ENCODE measurements around the gene ZNRF2.

ZNRF2 gene

DNA sequence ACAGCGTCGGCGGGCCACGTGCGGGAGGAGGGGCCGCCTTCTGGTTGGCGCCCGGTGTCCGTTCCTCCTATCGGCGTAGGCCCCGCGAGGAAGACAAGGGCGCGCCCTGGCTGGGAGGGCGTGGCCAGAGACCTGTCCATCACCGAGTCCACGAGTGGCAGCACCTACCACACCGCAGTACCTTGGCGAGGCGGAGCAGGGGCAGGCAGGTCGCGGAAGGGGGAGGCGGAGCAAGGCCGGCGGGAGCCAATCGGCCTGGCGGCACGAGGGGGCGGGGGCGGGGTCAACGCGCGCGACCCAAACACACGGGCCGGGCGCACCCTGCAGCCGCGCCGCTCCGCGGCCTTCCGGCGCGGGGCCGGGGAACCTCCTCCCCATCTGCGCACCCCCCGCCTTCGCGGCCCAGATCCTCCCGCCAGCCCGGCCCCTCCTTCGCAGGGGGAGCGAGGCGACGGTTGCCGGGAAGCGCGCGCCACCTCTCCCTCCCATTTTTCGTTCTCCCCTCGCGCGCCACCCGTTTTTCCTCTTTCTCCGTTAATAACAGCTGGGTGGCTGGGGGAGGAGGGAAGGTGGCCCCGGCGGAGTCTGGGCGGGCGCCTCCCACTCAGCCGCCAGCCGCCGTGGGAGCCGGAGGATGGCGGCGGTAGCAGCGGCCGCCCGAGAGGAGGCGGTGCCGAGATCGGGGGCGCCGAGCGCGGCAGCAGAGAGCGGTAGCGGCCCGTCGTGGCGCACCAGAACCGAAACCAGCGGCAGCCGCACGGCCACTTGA, at the start of gene ZNRF2:
ZNRF2 (plus strand) TSS at position 300 of the 769 bp plus-strand sequence. CDS start 761 bp downstream, outside the sequence.
- DNase-seq (ENCODE audit: low spot score), result peak; percentile 96

DNA sequence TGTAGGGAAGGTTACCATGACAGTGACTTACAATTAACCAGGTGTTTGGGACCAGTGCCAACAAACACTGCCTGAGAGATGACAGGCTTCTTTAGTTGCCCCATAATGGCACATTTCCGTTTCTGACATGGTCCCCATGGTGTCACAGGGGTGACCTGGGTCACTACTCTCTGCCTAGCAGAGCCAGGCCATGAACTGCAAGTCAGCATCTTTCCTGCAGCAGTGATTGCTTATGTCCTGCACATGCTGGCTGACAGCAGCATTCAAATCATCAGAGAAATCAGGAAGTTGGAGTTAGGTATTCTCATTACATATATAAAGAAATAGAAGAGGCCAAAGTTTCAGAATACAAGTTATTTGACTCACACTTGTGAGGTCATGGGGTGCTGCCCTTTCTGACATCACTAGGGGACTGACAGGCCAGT, 47.1 kb upstream of the ZNRF2 start:
- DNase-seq (ENCODE audit: low spot score), result no peak

DNA sequence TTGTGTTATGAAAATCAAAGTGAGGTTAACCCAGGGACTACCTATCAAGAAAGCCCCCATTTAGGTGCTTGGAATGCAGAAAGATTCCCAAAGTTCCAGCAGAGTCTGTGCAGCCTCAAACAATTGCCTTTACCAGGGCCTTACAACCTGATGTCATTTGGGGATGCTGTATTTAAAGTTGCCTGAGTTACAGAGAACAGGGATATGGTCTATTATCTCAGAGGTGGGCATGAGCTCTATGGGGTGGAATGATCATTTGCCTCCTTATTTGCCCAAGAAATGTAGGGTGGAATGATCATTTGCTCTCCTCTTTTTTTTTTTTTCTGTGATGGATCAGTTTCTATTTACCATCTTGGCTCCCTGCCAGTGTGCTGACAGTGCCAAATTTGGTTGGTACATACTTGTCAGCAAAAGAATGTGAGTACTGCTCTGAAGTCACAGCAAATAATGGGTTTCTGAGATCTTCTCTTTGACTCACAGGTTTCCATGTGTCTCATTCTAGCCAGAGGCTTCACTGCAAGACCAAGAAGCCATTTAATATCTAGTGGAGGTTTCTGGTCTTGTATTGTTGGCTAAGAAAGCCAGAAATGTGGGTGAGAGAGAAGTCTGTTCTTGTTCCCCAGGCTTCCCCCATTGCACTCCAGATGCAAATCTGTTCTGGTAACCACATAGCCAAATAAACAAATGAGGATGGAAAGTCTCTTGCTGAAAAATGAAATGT, 45.5 kb upstream of the ZNRF2 start:
- no peak for DNase-seq (ENCODE audit: low spot score)

DNA sequence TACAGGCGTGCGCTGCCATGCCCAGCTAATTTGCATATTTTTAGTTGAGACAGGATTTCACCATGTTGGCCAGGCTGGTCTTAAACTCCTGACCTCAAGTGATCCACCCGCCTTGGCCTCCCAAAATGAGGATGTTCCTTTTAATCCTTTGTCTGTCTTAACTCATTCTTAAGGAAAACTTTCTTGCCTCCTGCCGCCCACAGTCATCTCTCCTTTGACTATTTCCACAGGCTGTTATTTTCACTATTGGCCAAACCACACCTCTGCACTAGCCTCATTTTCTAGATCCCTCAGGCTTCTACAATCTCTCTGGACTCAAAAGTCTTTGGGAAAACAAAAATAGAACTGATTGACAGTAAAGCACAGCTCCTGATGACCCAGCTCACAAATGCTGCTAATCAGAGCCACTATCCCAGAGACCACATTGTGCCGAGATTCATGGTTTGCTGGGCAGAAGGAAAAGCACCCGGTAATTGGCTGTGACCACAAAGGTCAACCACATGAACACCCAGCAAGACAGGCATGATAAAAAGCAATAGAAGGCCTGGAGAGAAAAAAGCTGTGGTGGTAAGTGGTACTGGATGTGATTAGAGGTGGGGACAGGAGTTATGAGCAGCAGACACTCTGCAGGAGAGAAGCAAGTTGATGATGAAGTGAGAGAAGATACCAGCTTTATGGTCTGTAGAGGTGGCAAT, 44.1 kb upstream of the ZNRF2 start:
- no peak for DNase-seq (ENCODE audit: low spot score)

DNA sequence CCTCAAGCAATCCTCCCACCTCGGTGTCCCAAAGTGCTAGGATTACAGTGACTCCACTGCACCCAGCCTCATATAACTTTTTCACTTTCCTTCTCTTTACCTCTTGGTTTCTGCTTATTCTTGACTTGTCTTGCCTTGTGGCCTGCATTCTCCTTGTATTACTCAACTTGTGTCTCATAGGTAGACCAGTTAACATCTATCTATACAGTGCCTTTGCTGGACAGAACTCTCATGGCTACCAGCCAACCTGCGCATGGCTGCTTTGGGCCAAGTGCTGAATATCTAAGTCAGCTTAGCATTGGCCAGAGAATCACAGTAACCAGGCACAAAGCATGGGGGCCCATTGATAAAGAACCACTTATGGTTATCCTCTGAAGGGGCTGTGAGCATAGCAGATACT, 42.6 kb upstream of the ZNRF2 start:
- no peak for DNase-seq (ENCODE audit: low spot score)

DNA sequence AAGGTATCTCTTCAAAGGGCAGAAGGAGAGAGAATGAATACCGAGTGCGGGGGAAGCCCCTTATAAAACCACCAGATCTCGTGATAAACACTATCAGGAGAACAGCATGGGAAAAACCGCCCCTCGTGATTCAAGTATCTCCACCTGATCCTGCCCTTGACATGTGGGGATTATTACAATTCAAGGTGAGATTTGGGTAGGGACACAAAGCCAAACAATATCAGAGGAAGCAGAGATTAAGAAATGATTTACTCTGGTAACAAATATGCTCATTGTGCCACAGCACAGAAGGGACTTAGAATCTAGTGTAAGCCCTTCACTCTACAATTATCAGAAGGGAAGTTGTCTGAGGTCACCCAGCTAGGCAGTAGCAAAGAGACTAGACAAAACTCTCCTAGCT, 40.1 kb upstream of the ZNRF2 start:
- no peak for DNase-seq (ENCODE audit: low spot score)

DNA sequence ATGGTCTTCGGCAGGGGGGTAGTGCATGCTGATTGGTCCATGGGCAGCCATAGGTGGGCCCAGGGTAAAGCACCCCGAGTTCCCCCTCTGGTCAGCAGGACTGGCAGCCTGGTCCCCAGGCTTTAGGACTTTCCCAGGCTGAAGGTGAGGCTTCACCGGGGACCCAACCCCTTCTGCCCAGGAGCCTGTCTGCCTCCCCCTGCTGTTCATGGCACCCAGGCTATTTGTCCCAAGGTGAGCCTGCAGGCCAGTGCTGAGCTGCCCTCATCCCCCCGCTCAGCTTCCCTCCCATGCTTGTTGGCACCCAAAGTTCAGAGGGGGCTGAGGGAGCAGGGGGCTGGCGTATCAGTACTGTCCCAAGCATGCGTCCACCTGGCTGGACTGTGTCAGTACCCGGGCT, 38.5 kb upstream of the ZNRF2 start:
- no peak for DNase-seq (ENCODE audit: low spot score)

DNA sequence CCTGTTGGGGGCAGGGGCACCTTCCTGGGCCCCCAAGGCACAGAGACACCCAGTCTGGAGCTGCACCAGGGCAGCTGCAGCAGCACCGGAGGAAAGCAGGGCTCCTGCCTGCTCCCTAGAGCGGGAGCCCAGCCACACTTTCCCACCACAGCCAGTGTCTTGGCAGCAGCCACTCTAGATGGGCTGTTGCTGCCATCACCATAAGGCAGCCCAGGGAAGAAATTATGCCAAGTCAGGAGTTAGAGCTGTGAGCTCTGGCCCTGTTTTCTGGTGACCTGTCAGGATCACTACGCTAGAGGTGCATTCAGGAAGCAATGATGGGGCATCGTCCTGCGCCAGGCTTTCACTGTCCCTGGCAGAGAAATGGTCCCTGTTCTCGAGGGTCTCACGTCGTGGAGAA, 38.0 kb upstream of the ZNRF2 start:
- no peak for DNase-seq (ENCODE audit: low spot score)

DNA sequence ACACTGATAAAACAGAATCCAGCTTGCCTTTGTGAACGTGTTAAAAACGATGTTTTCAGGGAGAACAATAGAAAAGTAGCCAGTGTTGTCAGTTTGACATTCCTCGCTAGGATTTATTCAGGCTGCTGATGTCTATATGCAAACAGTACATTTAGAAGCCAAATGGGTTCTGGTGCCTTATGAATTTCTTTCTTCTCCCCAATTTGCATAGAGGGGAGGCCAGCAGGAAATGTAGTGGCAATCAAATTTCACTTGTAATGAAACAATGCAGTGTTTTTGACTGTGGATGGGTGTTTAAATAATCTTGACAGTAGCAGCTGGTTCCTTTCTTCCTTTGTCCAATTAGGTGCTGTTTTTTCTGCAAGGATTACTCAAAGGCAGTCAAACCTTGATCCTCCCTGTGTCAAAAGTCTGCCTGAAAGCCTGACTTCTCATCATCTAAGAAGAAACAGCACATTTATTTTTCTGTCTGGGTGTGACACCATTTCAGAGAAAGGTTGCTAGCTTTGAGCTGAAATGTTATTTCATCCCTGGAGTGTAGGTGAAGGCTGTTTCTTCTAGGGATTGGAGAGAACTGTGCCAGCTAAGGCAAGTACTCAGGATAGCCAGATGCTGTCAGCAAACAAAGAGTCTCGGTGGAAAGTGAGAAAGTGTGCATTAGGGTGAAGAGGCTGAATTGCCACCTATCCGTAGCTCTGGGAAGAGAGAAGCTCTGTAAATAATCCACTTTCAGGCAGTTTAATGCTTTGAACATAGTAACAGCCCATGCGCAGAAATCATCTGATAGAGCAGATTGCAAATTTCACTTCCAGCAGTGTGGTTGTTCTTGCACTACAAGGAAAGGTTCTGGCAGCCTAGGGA, 36.6 kb upstream of the ZNRF2 start:
- no peak for DNase-seq (ENCODE audit: low spot score)

DNA sequence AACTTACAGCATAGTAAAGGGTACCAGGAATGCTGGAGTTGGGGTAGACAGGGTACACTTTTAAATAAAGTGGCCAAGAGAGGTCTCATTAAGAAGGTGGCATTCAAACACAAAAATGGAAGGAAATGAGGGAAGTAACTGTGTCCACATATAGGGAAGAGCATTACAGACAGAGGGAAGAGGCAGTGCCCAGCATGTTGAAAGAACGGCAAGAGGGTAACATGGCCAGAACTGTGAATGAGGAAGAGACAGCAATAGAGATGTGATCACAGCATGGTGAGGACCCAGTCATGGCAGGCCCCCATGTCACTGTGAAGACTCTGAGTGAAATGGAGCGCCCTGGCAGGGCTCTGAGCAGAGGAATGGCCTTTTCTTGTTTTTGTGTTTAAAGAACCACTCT, 35.1 kb upstream of the ZNRF2 start:
- no peak for DNase-seq (ENCODE audit: low spot score)

DNA sequence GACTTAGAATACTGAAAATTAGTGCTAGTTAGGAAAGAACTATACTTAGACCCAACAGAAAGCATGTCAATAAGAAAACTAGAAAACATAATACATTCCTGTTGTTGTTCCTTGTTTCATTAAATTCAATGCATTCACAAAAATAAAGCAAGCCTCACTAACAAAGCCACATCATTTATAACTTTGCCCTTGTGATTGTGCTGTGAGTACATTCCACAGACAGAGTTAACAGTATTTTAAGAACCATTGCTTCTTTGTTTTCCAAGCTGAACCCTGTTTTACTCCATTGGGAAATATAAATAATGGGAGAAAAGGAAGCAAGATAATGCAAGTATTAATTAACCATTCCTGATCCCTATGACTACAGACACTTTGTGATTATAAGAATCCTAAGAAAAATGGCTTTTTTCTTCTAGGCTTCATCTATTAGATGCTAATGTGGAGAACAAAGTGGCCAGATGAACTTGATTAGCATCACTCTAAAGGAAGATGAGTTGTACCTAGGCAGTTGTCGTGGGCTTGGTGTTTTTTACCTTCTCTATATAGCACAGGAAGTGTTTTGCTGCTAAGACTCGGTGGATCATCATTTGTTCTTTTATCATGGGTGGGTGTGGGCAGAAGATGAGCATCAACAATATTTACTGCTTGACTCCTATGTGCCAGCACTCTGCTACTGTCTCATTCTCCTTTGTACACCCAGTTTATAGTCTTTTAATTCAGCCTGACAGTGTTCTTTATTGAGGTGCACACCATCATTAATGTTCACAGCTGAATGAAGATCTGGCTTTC, 34.2 kb upstream of the ZNRF2 start:
- DNase-seq (ENCODE audit: low spot score), result no peak

DNA sequence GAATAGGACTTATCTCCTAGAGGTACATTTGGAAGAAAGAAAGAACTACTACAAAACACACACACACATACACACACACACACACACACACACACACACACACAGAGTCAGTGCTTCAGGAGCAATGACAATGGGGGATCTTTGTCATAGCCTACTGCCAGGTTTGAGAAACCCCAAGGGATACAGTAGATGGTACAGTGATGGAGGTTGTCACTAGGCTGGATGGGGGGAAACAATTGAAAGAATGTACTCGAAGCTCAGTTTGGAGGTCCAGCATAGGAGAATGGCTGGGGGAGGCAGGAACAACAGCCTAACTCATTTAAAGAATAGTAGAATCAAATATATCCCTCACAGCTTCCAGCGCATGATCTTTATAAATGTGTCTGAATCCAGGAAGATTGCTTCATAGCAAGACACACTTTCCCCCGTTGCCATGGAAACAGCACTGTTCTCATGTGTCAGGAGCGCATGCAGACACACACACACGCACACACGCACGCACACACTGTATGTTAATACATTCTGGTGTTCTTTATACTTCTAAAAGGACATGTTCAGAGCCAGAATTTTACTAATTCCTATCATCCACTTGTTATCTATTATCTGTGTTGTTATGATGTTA, 32.6 kb upstream of the ZNRF2 start:
- no peak for DNase-seq (ENCODE audit: low spot score)

DNA sequence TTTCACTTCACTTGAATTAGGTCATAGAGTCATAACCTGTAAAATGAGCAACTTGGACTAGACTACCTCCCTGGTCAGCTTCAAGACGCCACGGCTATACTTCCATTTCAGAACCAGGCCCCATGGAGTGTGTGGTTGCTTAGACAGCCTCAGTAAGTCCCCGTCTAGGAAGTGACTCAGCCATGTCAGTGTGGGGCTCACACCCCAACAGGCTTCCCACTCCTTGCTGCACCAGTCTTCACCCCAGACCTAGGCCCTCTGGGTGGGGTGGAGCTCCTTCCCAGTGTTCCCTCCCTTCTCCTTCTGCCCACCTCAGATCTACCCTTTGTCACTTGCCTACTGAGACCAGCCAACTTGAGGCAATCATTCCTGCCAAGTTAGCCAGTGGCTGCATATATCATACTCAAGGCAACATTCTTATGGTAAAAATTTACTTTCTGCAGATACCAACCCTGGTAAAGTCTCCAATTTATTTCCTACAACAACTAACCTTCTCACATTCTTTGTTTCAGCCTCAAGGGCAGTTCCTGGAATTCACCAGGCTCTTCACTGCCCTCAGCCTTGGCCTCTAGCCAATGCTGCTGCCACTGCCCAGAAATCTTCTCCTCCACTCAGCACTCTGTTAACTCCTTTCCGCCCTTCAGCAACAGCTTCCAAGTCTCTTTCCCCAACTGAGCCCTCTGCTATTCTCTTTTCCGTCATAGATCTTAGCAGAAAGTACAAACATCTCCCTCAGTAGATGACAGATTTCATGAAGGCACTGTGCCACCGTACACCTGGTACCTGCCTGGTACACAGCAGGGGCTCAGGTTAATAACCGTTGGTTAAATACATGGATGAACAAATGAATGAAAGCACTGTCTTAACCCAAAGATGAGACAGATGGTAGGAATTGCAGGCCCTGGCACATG, 31.3 kb upstream of the ZNRF2 start:
- DNase-seq (ENCODE audit: low spot score), result no peak

DNA sequence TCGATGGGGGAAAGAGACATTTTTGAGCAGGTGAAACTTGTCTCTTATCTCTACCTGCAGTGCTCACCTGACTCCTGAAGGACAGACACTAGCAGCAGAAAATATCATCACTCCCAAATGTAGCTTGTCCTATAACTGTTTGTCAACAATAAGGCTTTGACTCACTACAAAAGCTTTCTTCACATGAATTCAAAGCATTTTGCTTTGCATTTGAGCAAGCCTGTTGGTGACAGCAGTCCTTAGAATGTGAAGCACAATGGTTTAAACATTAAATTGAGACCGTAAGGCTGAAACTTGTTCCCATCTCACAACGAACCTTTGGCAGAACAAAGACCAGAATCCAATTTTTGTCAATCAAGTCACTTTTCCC, 30.6 kb upstream of the ZNRF2 start:
- DNase-seq (ENCODE audit: low spot score), result no peak

DNA sequence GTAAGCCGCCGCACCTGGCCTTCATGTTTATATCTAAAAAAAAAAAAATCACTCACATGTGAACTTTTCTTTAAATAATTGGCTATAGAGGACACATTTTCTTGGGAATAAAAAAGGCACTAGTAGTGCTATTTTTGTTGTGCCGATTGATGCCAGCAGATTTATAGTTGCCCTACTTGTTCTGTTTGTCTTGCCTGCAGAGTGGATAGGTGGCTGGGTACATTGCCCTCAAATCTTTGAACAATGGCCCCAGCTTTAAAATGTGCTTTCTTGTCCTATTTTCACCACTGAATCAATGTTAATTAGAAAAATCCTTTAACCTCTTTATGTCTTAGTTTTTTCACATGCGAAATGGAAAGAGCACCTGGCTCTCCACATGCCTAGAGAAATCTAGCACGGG, 30.1 kb upstream of the ZNRF2 start:
- DNase-seq (ENCODE audit: low spot score), result no peak

DNA sequence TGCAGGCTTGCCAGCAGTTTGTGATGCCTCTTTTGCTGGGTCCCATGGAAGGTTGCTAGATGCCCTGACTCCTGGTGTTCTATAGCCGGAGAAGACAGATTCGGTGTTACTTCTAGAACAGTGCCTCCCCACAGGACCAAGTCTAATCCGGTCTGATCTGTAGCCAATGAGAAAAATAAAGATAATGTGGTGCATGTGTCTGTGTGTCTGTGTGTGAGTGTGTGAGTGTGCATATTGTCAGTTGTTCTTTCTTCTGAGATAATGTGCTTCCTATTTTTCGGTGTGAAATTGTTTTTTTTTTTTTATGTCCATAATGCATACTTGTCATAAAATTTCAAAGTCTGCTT, 29.7 kb upstream of the ZNRF2 start:
- DNase-seq (ENCODE audit: low spot score), result peak; percentile 14

DNA sequence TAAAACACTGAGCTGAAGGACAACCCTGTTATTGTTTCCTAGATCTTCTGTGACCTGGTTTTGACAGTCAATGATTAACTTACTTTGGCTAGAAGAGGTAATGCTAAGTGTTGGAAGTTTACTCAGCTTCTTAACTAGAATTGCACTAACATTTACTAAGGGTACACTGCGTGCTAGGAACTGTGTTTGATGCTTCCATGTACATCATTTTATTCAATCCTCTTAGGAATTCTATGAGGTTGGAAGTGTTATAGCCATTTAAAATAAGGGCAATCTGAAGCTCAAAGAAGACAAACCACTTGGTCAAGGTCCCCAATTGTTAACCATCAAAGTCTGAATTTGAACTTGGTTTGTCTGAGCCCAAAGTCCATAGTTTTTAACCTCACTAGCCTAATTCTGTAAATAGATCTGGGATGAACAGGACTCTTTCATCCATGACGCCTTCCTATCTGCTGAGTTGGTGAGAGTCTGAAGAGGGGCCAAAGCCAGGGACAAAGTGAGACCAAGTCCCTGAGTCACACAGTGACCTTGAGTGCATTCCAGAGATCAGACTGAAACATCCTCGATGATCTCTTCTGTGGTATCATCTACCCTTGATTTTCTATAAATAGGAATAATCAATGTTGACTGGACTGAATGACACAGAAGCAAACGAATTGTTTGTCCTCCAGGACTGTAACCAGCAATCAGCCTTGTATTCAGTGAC, 29.2 kb upstream of the ZNRF2 start:
- peak; percentile 56 for DNase-seq (ENCODE audit: low spot score)

DNA sequence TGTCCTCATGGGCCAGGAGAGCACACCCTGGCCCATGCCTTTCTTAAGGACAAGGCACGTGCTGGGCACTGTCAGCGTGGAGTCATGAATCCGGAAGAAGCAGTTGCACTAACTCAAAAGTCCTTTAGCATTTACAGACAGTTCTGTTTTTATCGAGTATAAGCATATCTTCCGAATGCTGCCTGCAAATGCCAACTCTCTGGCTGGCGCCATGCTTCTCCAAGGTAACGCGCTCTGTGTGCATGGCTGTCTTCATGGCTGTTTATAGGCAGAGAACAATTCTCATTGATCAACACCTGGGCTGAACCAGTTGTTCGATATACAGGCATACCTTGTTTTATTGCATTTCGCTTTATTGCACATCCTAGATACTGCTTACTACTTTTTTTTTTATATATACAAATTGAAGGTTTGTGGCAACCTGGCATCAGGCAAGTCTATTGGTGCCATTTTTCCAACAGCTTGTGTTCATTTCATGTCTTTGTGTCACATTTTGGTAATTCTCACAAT, 28.0 kb upstream of the ZNRF2 start:
- no peak for DNase-seq (ENCODE audit: low spot score)

DNA sequence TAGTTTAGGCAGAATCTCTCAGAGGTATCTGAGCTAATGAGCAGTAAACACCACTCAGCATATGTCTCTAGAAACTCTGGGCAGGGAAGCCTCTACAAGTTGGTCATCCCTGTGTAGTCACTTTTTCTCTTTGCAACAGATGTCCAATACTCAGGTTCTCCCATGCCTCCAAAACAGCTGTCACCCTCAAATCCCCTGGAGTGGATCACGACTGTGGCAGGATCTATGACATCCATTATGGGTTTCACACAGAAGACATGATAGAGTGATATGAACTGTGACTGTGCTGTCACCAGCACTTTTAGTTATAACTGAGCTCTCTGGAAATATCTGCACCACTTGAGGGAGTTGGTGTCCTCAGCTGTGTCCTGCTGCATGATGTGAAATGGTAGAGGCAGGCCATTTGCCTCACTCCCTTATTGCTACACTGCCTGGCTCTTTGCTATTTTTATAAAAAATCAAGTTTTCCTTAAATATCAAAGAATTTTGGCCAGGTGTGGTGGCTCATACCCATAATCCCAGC, 24.1 kb upstream of the ZNRF2 start:
- no peak for DNase-seq (ENCODE audit: low spot score)
